Caco-2 (cell line): ENCODE measurements around the gene POFUT2. TPM values are rescaled to one million over a fixed set of nuclear protein-coding genes. Genes with fewer than 3 reads are reported as not detected.

ENCODE experiments used
- BruUV-seq: library from RNA; stranded (reverse); fragments of 400-500 nt; replicated peaks from 2 replicates; lab custom pipeline; 2021; lab: Mats Ljungman, UMichigan
- CTCF ChIA-PET: fragments of 300-600 bp; sonication (Branson Sonifier 250); formaldehyde crosslinking; loops from one replicate; lab custom pipeline; 2022; ENCODE audit warnings: antibody characterized with exemption; lab: Charles Lee
- POLR2A ChIA-PET: fragments of 300-600 bp; sonication (Branson Sonifier 250); formaldehyde crosslinking; loops from one replicate; lab custom pipeline; 2022; ENCODE audit warnings: antibody characterized with exemption; lab: Charles Lee
- DNase-seq, 2 experiments: peaks; one replicate each; pipeline versions ENCODE4 v3.0.0 to v3.0.0-alpha.2; 2020 to 2022
- H3K27me3 ChIP-seq: replicated peaks from 2 replicates; pipeline ENCODE4 v1.6.0; 2011; ENCODE audit warnings: low read length; ENCODE audit not compliant: control insufficient read depth, insufficient read depth
- H3K36me3 ChIP-seq: 2 replicates; pipeline ENCODE4 v1.5.1; 2011; ENCODE audit warnings: low read length; ENCODE audit not compliant: control insufficient read depth, insufficient read depth
- H3K4me1 ChIP-seq: fragments of 250-450 bp; sonication (Bioruptor Pico); 2 replicates; pipeline ENCODE4 v1.5.1; 2020; ENCODE audit warnings: mild to moderate bottlenecking
- H3K4me3 ChIP-seq: 2 replicates; pipeline ENCODE4 v1.5.1; 2011; ENCODE audit warnings: low read depth, mild to moderate bottlenecking, control low read depth, low read length
- H3K9me3 ChIP-seq: fragments of 250-450 bp; sonication (Bioruptor Pico); 2 replicates; pipeline ENCODE4 v1.5.1; 2020; ENCODE audit warnings: mild to moderate bottlenecking, moderate library complexity
- H3K27ac Mint-ChIP-seq: one replicate; pipeline ENCODE4 v1.8.0; 2022; ENCODE audit warnings: mixed read lengths; ENCODE audit not compliant: unreplicated experiment
- H3K27me3 Mint-ChIP-seq: one replicate; pipeline ENCODE4 v1.8.0; 2022; ENCODE audit warnings: mixed read lengths; ENCODE audit not compliant: insufficient read depth, unreplicated experiment
- H3K36me3 Mint-ChIP-seq: one replicate; pipeline ENCODE4 v1.8.0; 2022; ENCODE audit warnings: mild to moderate bottlenecking, mixed read lengths; ENCODE audit not compliant: insufficient read depth, unreplicated experiment
- H3K4me1 Mint-ChIP-seq: one replicate; pipeline ENCODE4 v1.8.0; 2022; ENCODE audit warnings: low read depth, mixed read lengths; ENCODE audit not compliant: unreplicated experiment
- H3K4me3 Mint-ChIP-seq: one replicate; pipeline ENCODE4 v1.8.0; 2022; ENCODE audit warnings: mild to moderate bottlenecking, moderate library complexity, mixed read lengths; ENCODE audit not compliant: unreplicated experiment
- H3K9me3 Mint-ChIP-seq: one replicate; pipeline ENCODE4 v1.8.0; 2022; ENCODE audit warnings: mixed read lengths; ENCODE audit not compliant: unreplicated experiment
- intact Hi-C: fragments of 100-400 bp; cut with micrococcal nuclease; formaldehyde crosslinking; loops from one replicate; pipeline ENCODE4 v1.10.0; 2022; ENCODE audit not compliant: unreplicated experiment
- total RNA-seq: library from RNA; stranded (reverse); gene quantifications from 2 replicates; pipeline ENCODE4 v1.2.3, GENCODE V29; 2022
- TF ChIP-seq, protein P1 (sequence below), 2 experiments: fragments of 200-600 bp in 1 of 2; IDR thresholded peaks; 1 replicate in 1 of 2; 2 replicates in 1 of 2; pipeline versions ENCODE4 v1.5.1 to v1.8.0; 2011 to 2022; ENCODE audit warnings: antibody characterized with exemption in 1 of 2, control low read depth in 1 of 2, inconsistent platforms in 1 of 2, low read depth in 1 of 2, low read length in 1 of 2, mild to moderate bottlenecking in 1 of 2, moderate library complexity in 1 of 2; ENCODE audit not compliant: insufficient read depth in 1 of 2, severe bottlenecking in 1 of 2, unreplicated experiment in 1 of 2

Gene POFUT2
- total RNA-seq, 1 experiment from 2014 or later, result 32.0 TPM

DNA sequence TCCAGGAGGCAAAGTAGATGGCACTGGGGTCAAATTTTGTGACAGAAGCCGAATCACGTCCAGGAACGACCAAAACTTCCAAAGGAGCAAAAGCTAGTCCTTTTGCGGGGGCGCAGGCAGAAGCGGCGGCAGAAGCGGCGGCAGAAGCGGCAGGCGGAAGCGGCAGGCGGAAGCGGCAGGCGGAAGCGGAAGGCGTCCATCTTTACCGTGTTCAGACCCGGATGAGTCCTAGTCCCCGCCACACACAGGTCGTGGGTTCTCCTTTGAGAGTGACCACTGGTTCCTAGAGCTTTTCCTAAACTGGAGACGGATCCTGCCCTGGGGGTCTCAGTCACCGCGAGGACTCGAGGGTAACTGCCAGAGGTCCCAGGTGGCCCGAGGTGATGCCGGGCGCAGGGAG is 53.6 kb downstream of the POFUT2 start:
- Mint-ChIP-seq H3K4me1 (no peaks in the 10 kb centered on the region), H3K36me3 (no peaks in the 10 kb centered on the region), H3K4me3 (no peak overlapping the region), H3K9me3 (peaks cover 12% of the 10 kb centered on the region), H3K27me3 (peaks cover 6% of the 10 kb centered on the region), H3K27ac (no peak overlapping the region)
- H3K27me3 ChIP-seq, result no peaks in the 10 kb centered on the region
- TF ChIP-seq, protein P1, sequence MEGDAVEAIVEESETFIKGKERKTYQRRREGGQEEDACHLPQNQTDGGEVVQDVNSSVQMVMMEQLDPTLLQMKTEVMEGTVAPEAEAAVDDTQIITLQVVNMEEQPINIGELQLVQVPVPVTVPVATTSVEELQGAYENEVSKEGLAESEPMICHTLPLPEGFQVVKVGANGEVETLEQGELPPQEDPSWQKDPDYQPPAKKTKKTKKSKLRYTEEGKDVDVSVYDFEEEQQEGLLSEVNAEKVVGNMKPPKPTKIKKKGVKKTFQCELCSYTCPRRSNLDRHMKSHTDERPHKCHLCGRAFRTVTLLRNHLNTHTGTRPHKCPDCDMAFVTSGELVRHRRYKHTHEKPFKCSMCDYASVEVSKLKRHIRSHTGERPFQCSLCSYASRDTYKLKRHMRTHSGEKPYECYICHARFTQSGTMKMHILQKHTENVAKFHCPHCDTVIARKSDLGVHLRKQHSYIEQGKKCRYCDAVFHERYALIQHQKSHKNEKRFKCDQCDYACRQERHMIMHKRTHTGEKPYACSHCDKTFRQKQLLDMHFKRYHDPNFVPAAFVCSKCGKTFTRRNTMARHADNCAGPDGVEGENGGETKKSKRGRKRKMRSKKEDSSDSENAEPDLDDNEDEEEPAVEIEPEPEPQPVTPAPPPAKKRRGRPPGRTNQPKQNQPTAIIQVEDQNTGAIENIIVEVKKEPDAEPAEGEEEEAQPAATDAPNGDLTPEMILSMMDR (IDR thresholded peaks at IDR 0.05; ENCODE audit: insufficient read depth in 1 of 2, low read depth in 1 of 2, low read length in 1 of 2, severe bottlenecking in 1 of 2, unreplicated experiment in 1 of 2), result no peak
- no peaks in the 10 kb centered on the region for H3K4me1 ChIP-seq
- H3K36me3 ChIP-seq, result no peaks in the 10 kb centered on the region
- intact Hi-C loops, result loop anchor here (10.0 kb wide), 1 partner anchor 89 kb away; no protein-coding TSS in a partner anchor
- CTCF ChIA-PET, result interaction anchor here (0.6 kb wide), 1 partner anchor 220 kb away, joined by 7 read pairs; no protein-coding TSS in a partner anchor
- POLR2A ChIA-PET, result no interaction called here
- no peak overlapping the region for H3K4me3 ChIP-seq
- no TSS peak for BruUV-seq
- H3K9me3 ChIP-seq, result no peaks in the 10 kb centered on the region
- no peak for DNase-seq

GRCh38 chr21:45231705-45232104 is 56.0 kb downstream of the POFUT2 start:
- ChIA-PET POLR2A (no interaction called here), CTCF (no interaction called here)
- no peaks in the 10 kb centered on the region for H3K9me3 ChIP-seq
- H3K4me1 ChIP-seq, result no peaks in the 10 kb centered on the region
- no peak overlapping the region for H3K27ac Mint-ChIP-seq
- H3K9me3 Mint-ChIP-seq, result no peaks in the 10 kb centered on the region
- H3K36me3 Mint-ChIP-seq, result no peaks in the 10 kb centered on the region
- TF ChIP-seq, protein P1 (IDR thresholded peaks at IDR 0.05; ENCODE audit: insufficient read depth in 1 of 2, low read depth in 1 of 2, low read length in 1 of 2, severe bottlenecking in 1 of 2, unreplicated experiment in 1 of 2), result no peak
- BruUV-seq, result no TSS peak
- H3K27me3 ChIP-seq, result no peaks in the 10 kb centered on the region
- no peak for DNase-seq
- peaks cover 5% of the 10 kb centered on the region for H3K27me3 Mint-ChIP-seq
- no peaks in the 10 kb centered on the region for H3K4me1 Mint-ChIP-seq
- intact Hi-C loops, result loop anchor here (10.0 kb wide), 1 partner anchor 87 kb away; no protein-coding TSS in a partner anchor
- H3K4me3 Mint-ChIP-seq, result no peak overlapping the region
- no peaks in the 10 kb centered on the region for H3K36me3 ChIP-seq
- H3K4me3 ChIP-seq, result no peak overlapping the region

GRCh38 chr21:45228656-45229240 is 58.9 kb downstream of the POFUT2 start:
- intact Hi-C loops, result no loop called here
- H3K4me3 Mint-ChIP-seq, result no peak overlapping the region
- POLR2A ChIA-PET, result no interaction called here

More at GRCh38 chr21:45228656-45229240, 58.9 kb downstream of the POFUT2 start:
- H3K4me1 ChIP-seq, result no peaks in the 10 kb centered on the region
- H3K4me1 Mint-ChIP-seq, result no peaks in the 10 kb centered on the region
- BruUV-seq, result no TSS peak
- CTCF ChIA-PET, result interaction anchor here (0.6 kb wide), 1 partner anchor 92 kb away, joined by 3 read pairs; no protein-coding TSS in a partner anchor
- H3K36me3 Mint-ChIP-seq, result no peaks in the 10 kb centered on the region
- no peaks in the 10 kb centered on the region for H3K9me3 Mint-ChIP-seq
- DNase-seq, result no peak
- H3K9me3 ChIP-seq, result no peaks in the 10 kb centered on the region
- H3K4me3 ChIP-seq, result no peak overlapping the region
- H3K27ac Mint-ChIP-seq, result no peak overlapping the region
- TF ChIP-seq, protein P1 (IDR thresholded peaks at IDR 0.05; ENCODE audit: insufficient read depth in 1 of 2, low read depth in 1 of 2, low read length in 1 of 2, severe bottlenecking in 1 of 2, unreplicated experiment in 1 of 2), result no peak
- no peaks in the 10 kb centered on the region for H3K27me3 ChIP-seq
- peaks cover 5% of the 10 kb centered on the region for H3K27me3 Mint-ChIP-seq
- no peaks in the 10 kb centered on the region for H3K36me3 ChIP-seq
